Activated naive CD8-positive, alpha-beta T cell treated with anti-CD3 and anti-CD28 coated beads, Interleukin-2, amount 10 ng/mL, durations not matched to agents 7 days and 5 days (primary cell): ENCODE results near the gene GCK. TPM values are rescaled to one million over a fixed set of nuclear protein-coding genes. Genes with fewer than 3 reads are reported as not detected.
A peak's percentile ranks its signal among the peaks of the same experiment; 100 is the strongest.

Experiments used
- ATAC-seq: fragments of 150-1000 bp; cut with Tn5 transposase; one replicate; pipeline ENCODE4 v1.10.0; 2021; ENCODE audit warnings: low read depth, moderate library complexity
- POLR2A ChIA-PET: fragments of 350-600 bp; sonication (Branson Sonifier 250); formaldehyde crosslinking; loops from one replicate; lab custom pipeline; 2021; ENCODE audit warnings: antibody characterized with exemption; lab: Charles Lee
- DNase-seq: peaks from one replicate; pipeline ENCODE4 v3.0.0; 2021
- H3K27ac Mint-ChIP-seq: one replicate; pipeline ENCODE4 v1.8.0; 2022; ENCODE audit warnings: mild to moderate bottlenecking, mixed read lengths
- H3K27me3 Mint-ChIP-seq: one replicate; pipeline ENCODE4 v1.8.0; 2022; ENCODE audit warnings: mild to moderate bottlenecking, moderate library complexity, mixed read lengths
- H3K36me3 Mint-ChIP-seq: one replicate; pipeline ENCODE4 v1.8.0; 2021; ENCODE audit warnings: mild to moderate bottlenecking, mixed read lengths
- H3K4me1 Mint-ChIP-seq: one replicate; pipeline ENCODE4 v1.8.0; 2021; ENCODE audit warnings: mixed read lengths
- H3K4me3 Mint-ChIP-seq: one replicate; pipeline ENCODE4 v1.8.0; 2022; ENCODE audit warnings: mild to moderate bottlenecking, moderate library complexity, mixed read lengths
- H3K9me3 Mint-ChIP-seq: one replicate; pipeline ENCODE4 v1.8.0; 2021; ENCODE audit warnings: mixed read lengths
- total RNA-seq, 2 experiments: library from RNA; stranded (reverse); gene quantifications; one replicate each; pipeline ENCODE4 v1.2.3, GENCODE V29; 2021

GCK gene
- total RNA-seq, 2 experiments from 2014 or later: 0.23 to 0.30 TPM

- peaks cover 3% of the 10 kb centered on the region for H3K9me3 Mint-ChIP-seq
- POLR2A ChIA-PET: interaction anchor here (0.9 to 1.4 kb wide), 6 partner anchors 11 to 103 kb away, joined by 3 to 5 read pairs (median 4); partner anchors contain the start of gene YKT6
- peaks cover 36% of the 10 kb centered on the region for H3K4me1 Mint-ChIP-seq
- ATAC-seq: peak; percentile 81
- peak overlapping the region; percentile 88 for H3K27ac Mint-ChIP-seq
- peak overlapping the region; percentile 57 for H3K4me3 Mint-ChIP-seq
- peaks cover 3% of the 10 kb centered on the region for H3K36me3 Mint-ChIP-seq
- no peaks in the 10 kb centered on the region for H3K27me3 Mint-ChIP-seq
- no peak for DNase-seq
Measured at GRCh38 chr7:44097064-44097932, 91.9 kb downstream of the GCK start.

GRCh38 chr7:44096326-44096881 is 92.8 kb downstream of the GCK start:
- DNase-seq (no peak), ATAC-seq (no peak)
- H3K4me3 Mint-ChIP-seq: no peak overlapping the region
- H3K27ac Mint-ChIP-seq: peak overlapping the region; percentile 88
- peaks cover 36% of the 10 kb centered on the region for H3K4me1 Mint-ChIP-seq
- peaks cover 3% of the 10 kb centered on the region for H3K9me3 Mint-ChIP-seq
- peaks cover 3% of the 10 kb centered on the region for H3K36me3 Mint-ChIP-seq
- POLR2A ChIA-PET: interaction anchor here (1.1 to 1.4 kb wide), 2 partner anchors 13 to 15 kb away, joined by 4 to 5 read pairs; no protein-coding TSS in a partner anchor
- H3K27me3 Mint-ChIP-seq: no peaks in the 10 kb centered on the region

DNA sequence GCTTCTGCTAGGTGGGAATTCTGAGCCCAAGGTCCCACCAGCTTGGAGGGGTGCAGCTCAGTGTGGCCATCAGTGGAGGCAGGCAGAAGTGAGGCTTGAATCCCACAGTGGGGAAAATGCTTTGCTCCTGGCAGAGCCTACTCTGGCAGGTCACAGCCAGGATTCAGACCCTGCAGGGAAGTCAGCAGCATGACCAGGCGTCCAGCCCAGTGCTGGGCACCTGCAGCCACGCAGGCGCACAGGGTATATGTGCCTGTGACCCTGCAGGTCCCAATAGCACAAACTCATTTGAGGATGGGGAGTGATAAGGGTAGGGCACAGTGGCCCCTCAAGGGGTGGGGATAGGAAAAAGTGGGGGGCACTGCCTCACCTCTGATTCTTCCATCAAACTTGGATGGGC is 93.5 kb downstream of the GCK start:
- POLR2A ChIA-PET: no interaction called here
- DNase-seq (no peak), ATAC-seq (no peak)
- H3K27me3 Mint-ChIP-seq: no peaks in the 10 kb centered on the region
- H3K9me3 Mint-ChIP-seq: peaks cover 3% of the 10 kb centered on the region
- H3K4me1 Mint-ChIP-seq: peaks cover 36% of the 10 kb centered on the region
- H3K27ac Mint-ChIP-seq: no peak overlapping the region
- H3K4me3 Mint-ChIP-seq: no peak overlapping the region
- peaks cover 3% of the 10 kb centered on the region for H3K36me3 Mint-ChIP-seq

DNA sequence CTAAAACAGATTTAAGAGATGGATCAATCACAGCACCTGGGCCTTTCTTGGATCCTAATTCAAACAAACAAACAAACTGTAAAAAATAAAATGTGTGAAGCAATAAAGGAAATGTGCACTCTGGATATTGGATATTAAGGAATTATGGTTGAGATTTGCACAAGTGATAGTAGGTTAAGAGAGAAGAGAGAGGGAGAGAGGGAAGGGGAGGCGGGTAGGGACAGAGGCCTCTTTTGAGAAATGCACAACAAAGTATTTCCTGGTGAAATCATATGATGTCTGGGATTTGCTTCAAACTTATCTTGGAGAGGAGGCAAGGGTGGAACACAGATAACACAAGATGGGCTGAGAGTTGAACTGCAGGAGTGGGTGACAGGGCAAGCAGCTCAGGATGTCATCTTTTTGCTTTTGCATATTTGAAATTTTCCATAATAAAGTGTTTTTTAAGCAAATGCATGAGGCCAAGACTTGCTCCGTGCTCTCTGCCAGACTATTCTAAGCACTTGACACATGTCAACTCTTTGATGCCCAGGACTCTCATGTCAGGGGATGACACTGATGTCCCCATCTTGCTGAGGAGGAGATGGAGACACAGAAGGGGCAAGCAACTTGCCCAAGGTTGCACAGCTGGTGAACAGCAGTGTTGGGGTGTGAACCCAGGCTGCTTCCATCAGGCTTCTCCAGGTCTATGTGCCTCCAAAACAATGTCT is 94.2 kb downstream of the GCK start:
- Mint-ChIP-seq H3K27me3 (no peaks in the 10 kb centered on the region), H3K4me1 (peaks cover 36% of the 10 kb centered on the region), H3K36me3 (peaks cover 3% of the 10 kb centered on the region), H3K9me3 (peaks cover 3% of the 10 kb centered on the region), H3K4me3 (no peak overlapping the region), H3K27ac (peak overlapping the region; percentile 62)
- POLR2A ChIA-PET: no interaction called here
- ATAC-seq: no peak
- DNase-seq: no peak

DNA sequence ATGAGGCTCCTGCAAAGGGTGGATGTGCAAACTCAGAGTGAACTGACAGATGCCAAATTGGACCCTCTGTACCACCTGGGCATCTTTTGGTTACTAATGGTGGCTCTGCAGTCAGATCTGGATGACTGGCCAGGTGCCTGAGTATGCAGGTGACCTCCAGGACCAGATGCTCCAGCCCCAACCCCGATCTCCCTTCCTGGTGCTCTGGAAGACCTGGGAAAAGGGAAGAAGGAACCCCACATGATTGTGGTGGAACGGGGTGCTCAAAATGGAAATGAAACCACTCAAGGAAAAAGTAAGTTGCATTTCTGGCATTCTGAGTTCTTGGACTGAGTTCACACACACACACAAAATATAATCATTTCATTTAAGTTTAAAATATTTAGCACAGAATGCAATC is 94.9 kb downstream of the GCK start:
- H3K4me1 Mint-ChIP-seq: peaks cover 31% of the 10 kb centered on the region
- POLR2A ChIA-PET: no interaction called here
- H3K4me3 Mint-ChIP-seq: no peak overlapping the region
- H3K36me3 Mint-ChIP-seq: peaks cover 3% of the 10 kb centered on the region
- H3K9me3 Mint-ChIP-seq: peaks cover 3% of the 10 kb centered on the region
- no peak for DNase-seq
- no peak overlapping the region for H3K27ac Mint-ChIP-seq
- ATAC-seq: no peak
- no peaks in the 10 kb centered on the region for H3K27me3 Mint-ChIP-seq

Other genes starting within 250 kb of the GCK start
- under 1 TPM in 1 of 2 experiments, not detected in 1; 0.11 TPM for gene SPDYE1, start 191.5 kb downstream of the GCK start, total RNA-seq
- gene DBNL, start 144.7 kb downstream of the GCK start, total RNA-seq: 100 to 1,000 TPM; 152 to 157 TPM
- gene PGAM2, start 123.9 kb downstream of the GCK start, total RNA-seq: 1 to 10 TPM in 1 of 2 experiments, under 1 TPM in 1; 0.74 to 2.1 TPM
- 10 to 100 TPM; 51.0 to 54.5 TPM for gene POLM, start 106.9 kb downstream of the GCK start, total RNA-seq
- gene AEBP1, start 85.1 kb downstream of the GCK start, total RNA-seq: 10 to 100 TPM; 21.5 to 22.0 TPM
- 10 to 100 TPM; 99.3 to 99.4 TPM for gene POLD2, start 65.9 kb downstream of the GCK start, total RNA-seq
- not detected for gene MYL7, start 48.1 kb downstream of the GCK start, total RNA-seq
- 10 to 100 TPM; 58.9 to 62.4 TPM for gene YKT6, start 11.5 kb upstream of the GCK start, total RNA-seq
- under 1 TPM in 1 of 2 experiments, not detected in 1; 0.11 TPM for gene CAMK2B, start 136.2 kb upstream of the GCK start, total RNA-seq